DMS114 treated with DMSO at 0.1 percent for 48 hours (cell line): Measurements from ENCODE around the gene ZNF581.

Experiments
- DNase-seq: peaks from one replicate; lab custom pipeline; 2025; ENCODE audit not compliant: unreplicated experiment; lab: John Stamatoyannopoulos, UW

The ZNF581 gene

GRCh38 chr19:55625004-55625326 is 18.5 kb upstream of the ZNF581 start:
- no peak for DNase-seq

GRCh38 chr19:55626350-55626749 is 17.1 kb upstream of the ZNF581 start:
- no peak for DNase-seq

GRCh38 chr19:55632463-55632834 is 11.0 kb upstream of the ZNF581 start:
- DNase-seq, result peak; percentile 92

- DNase-seq, result no peak
Measured at GRCh38 chr19:55633861-55634260, 9.6 kb upstream of the ZNF581 start.

- no peak for DNase-seq
Measured at GRCh38 chr19:55635334-55635717, 8.1 kb upstream of the ZNF581 start.

- no peak for DNase-seq
Measured at GRCh38 chr19:55635856-55636440, 7.5 kb upstream of the ZNF581 start.

- no peak for DNase-seq
Measured at GRCh38 chr19:55636723-55637122, 6.7 kb upstream of the ZNF581 start.

- no peak for DNase-seq
Measured at GRCh38 chr19:55637534-55637933, 5.9 kb upstream of the ZNF581 start.

GRCh38 chr19:55638864-55639359 is 4.5 kb upstream of the ZNF581 start:
- no peak for DNase-seq

GRCh38 chr19:55640043-55640576 is 3.3 kb upstream of the ZNF581 start:
- no peak for DNase-seq

- peak; percentile 77 for DNase-seq
Measured at GRCh38 chr19:55640577-55641425, 2.6 kb upstream of the ZNF581 start, which contains the start of gene ZNF580. Gene ZNF580 (plus strand): TSS chr19:55641002. CDS start chr19:55642509, 1,507 bp downstream.

GRCh38 chr19:55641426-55642152 is 1.9 kb upstream of the ZNF581 start:
- no peak for DNase-seq

GRCh38 chr19:55642153-55643002 is 1.1 kb upstream of the ZNF581 start:
- DNase-seq, result no peak

GRCh38 chr19:55643887-55644176 is 383 bp downstream of the ZNF581 start:
- no peak for DNase-seq

GRCh38 chr19:55644191-55644833 is 863 bp downstream of the ZNF581 start:
- no peak for DNase-seq

- DNase-seq, result no peak
Measured at GRCh38 chr19:55644842-55645511, 1.5 kb downstream of the ZNF581 start.

GRCh38 chr19:55645512-55645881 is 2.0 kb downstream of the ZNF581 start:
- DNase-seq, result no peak

- no peak for DNase-seq
Measured at GRCh38 chr19:55646889-55647731, 3.7 kb downstream of the ZNF581 start.
